Fibroblast of skin of left quadriceps (primary cell): ENCODE measurements around the gene EXD2.
"Not testable (repeated sequence)": the region's sequence is repeated elsewhere in the genome, so short reads cannot be mapped to it uniquely, and the experiment has no call there.

Source experiments
- DNase-seq, 2 experiments: peaks; one replicate each; pipeline ENCODE4 v3.0.0-alpha.2; 2013; ENCODE audit warnings: low read depth in 2 of 2

The EXD2 gene

GRCh38 chr14:69199786-69200185, 8.5 kb downstream of the EXD2 start:
- no peak for DNase-seq

GRCh38 chr14:69204753-69205152, 13.5 kb downstream of the EXD2 start:
- DNase-seq, result no peak

- no peak for DNase-seq
Observed at GRCh38 chr14:69207435-69208041, 16.2 kb downstream of the EXD2 start.

GRCh38 chr14:69208666-69209065, 17.4 kb downstream of the EXD2 start:
- no peak for DNase-seq

GRCh38 chr14:69214393-69214792, 23.1 kb downstream of the EXD2 start:
- no peak for DNase-seq

GRCh38 chr14:69217663-69218062, 26.4 kb downstream of the EXD2 start:
- DNase-seq, result not testable (repeated sequence)

- no peak for DNase-seq
Observed at GRCh38 chr14:69224946-69225345, 33.6 kb downstream of the EXD2 start.

GRCh38 chr14:69226178-69226577, 34.9 kb downstream of the EXD2 start:
- DNase-seq, result no peak

GRCh38 chr14:69226736-69227135, 35.4 kb downstream of the EXD2 start:
- DNase-seq, result no peak

GRCh38 chr14:69231486-69231885, 40.2 kb downstream of the EXD2 start:
- DNase-seq, result no peak

GRCh38 chr14:69232388-69232787, 41.1 kb downstream of the EXD2 start:
- DNase-seq, result no peak

- no peak for DNase-seq
Observed at GRCh38 chr14:69234106-69234505, 42.8 kb downstream of the EXD2 start.

GRCh38 chr14:69235708-69236107, 44.4 kb downstream of the EXD2 start:
- DNase-seq, result no peak

GRCh38 chr14:69237142-69237541, 45.8 kb downstream of the EXD2 start:
- DNase-seq, result no peak

- no peak for DNase-seq
Observed at GRCh38 chr14:69237584-69237983, 46.3 kb downstream of the EXD2 start.

GRCh38 chr14:69238883-69239282, 47.6 kb downstream of the EXD2 start:
- no peak for DNase-seq

- no peak for DNase-seq
Observed at GRCh38 chr14:69240527-69241173, 49.4 kb downstream of the EXD2 start.

GRCh38 chr14:69241577-69241976, 50.3 kb downstream of the EXD2 start:
- DNase-seq, result no peak

- DNase-seq, result peak; percentile 34 to 35
Observed at GRCh38 chr14:69242311-69243224, 51.3 kb downstream of the EXD2 start.

- DNase-seq, result no peak
Observed at GRCh38 chr14:69244946-69245345, 53.6 kb downstream of the EXD2 start.

- DNase-seq, result no peak
Observed at GRCh38 chr14:69246331-69246730, 55.0 kb downstream of the EXD2 start.

- peak; percentile 77 for DNase-seq
Observed at GRCh38 chr14:69247676-69248440, 56.6 kb downstream of the EXD2 start.
